LNCaP clone FGC (cell line): ENCODE data around the gene LRGUK.

ENCODE experiments used
- DNase-seq: peaks from one replicate; pipeline ENCODE4 v3.0.0-alpha.2; 2011; ENCODE audit warnings: low read depth
- H3K4me3 ChIP-seq: 2 replicates; pipeline ENCODE4 v1.5.1; 2011; ENCODE audit warnings: mild to moderate bottlenecking, low read depth, low read length, control low read depth
- CTCF ChIP-seq: IDR thresholded peaks from 2 replicates; pipeline ENCODE4 v1.5.1; 2012; ENCODE audit warnings: mild to moderate bottlenecking; ENCODE audit not compliant: control insufficient read depth, insufficient read depth; ENCODE audit errors: extremely low read depth

Gene LRGUK

DNA sequence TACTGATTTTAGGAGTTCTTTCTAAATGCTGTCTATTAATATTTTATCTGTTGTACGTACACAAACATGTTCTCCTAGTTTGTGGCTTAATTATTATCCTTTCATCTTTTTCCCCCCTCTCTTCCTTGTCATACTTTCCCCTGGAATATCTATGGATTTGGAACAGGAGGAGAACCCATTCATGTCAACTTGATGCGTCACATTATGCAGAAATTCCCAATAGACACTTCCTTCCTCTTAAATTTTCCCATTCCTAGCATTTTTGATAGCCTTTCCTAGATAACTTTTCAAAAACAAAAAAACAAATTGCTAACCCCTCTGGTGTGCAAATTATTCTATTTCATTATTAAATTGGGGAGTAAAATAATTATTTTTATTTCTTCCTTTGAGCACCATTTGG is 153.4 kb downstream of the LRGUK start:
- no peak for TF ChIP-seq CTCF
- no peak for DNase-seq
- H3K4me3 ChIP-seq = no peak overlapping the region

DNA sequence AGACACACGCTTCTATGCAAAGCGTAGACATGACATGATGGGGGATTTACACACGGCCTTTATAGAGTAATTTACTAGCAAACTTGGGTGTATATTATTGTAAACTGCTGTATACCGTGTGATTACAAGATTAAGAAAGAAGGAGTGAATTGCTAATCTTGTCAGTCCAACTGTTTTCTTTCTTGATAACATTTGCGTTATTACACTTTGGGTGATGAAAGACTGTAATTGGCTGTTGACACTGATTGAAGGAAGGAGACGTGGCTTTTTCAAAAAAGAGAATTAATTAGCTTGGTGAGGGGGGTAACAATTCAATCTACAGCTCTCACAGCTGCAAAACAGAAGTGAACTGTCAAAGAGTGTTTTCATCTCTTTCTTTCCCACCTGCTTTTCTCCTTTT is 156.9 kb downstream of the LRGUK start:
- DNase-seq = no peak
- H3K4me3 ChIP-seq = no peak overlapping the region
- no peak for TF ChIP-seq CTCF

DNA sequence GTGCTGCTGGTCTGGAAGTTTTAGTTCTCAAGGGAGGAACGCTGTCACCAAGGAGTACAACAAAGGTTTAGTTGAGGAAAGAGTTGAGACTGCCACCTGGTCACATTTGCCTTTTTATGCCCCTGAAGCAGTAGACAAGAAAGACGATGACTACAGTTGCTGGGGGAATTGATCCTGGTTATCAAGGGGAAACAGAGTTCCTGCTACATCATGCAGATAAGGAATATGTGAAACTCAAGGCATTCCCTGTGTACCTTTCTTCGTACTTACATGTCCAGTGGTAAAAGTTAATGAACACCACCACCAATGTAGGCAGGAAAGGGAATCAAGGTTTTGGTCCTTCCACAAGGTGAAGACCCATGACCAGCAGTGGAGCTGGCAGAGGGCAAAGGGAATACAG is 157.8 kb downstream of the LRGUK start:
- TF ChIP-seq CTCF = no peak
- no peak for DNase-seq
- no peak overlapping the region for H3K4me3 ChIP-seq

DNA sequence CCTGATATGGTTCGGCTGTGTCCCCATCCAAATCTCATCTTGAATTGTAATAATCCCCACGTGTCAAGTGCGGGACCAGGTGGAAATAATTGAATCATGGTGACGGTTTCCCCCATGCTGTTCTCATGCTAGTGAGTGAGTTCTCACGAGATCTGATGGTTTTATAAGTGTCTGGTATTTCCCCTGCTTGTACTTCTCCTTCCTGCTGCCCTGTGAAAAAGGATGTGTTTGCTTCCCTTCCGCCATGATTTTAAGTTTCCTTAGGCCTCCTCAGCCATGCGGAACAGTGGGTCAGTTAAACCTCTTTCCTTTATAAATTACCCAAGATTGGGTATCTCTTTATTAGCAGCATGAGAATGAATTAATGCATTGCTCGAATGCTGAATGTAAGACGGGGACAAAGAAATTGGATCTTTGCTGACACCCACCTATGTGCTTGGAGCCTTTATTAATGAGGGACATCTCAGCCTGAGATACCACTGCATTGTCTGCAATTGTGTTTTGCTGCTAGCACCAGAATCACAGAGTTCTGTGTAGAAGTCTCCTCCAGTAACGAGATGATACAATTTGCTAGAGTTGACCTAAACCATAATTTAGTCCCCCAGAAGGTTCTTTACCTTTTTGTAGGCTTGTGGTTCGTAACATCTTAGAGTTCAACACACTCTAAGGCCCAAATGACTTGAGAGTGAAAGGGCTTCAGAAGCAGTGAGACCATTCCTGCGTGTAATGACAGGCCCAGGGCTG is 160.9 kb downstream of the LRGUK start:
- no peak for TF ChIP-seq CTCF
- no peak for DNase-seq

GRCh38 chr7:134289423-134289822 is 162.3 kb downstream of the LRGUK start:
- no peak for TF ChIP-seq CTCF
- no peak for DNase-seq

More for the DNA sequence above, 160.9 kb downstream of the LRGUK start:
- no peak overlapping the region for H3K4me3 ChIP-seq

DNA sequence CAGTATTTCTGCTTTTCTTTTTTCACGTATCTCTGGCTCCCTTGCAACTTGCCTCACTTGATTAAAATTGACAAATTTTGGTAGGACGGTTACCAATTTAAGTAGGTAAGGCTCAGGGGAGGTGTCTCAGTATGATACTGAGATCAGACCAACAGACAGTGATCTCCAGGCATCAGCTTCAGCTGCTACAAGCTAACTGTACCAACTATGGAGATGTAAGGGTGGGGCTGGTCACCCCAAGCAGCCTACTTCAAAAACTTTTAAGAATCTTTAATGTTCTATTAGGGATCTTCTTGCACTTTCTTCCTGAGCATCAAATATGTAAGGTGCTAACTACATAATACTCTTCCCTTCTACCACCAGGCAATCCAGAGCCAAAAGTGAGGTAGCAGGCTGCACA is 162.7 kb downstream of the LRGUK start:
- no peak for DNase-seq
- TF ChIP-seq CTCF = no peak
- H3K4me3 ChIP-seq = no peak overlapping the region

More at GRCh38 chr7:134289423-134289822, 162.3 kb downstream of the LRGUK start:
- H3K4me3 ChIP-seq = no peak overlapping the region

DNA sequence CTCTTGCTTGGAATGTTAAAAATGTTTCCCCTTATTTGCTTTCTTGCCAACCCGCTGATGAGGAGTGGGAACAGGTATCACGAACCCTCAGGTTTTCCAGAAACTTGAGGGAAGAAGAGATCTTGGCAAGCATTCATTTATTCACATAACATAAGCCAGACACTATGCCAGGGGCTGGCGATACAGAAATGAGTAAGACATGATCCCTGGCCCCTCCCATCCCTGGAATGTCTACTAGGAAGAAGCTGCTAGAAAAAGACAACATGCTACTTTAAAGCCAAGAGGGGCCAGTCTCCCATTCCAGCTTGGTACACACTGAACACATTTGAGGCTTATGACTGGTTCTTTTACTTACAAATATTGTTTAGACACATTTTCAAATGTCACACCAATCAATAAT is 163.1 kb downstream of the LRGUK start:
- H3K4me3 ChIP-seq = no peak overlapping the region
- TF ChIP-seq CTCF = no peak
- no peak for DNase-seq
